ENCODE results near the gene SIK2.

DNA sequence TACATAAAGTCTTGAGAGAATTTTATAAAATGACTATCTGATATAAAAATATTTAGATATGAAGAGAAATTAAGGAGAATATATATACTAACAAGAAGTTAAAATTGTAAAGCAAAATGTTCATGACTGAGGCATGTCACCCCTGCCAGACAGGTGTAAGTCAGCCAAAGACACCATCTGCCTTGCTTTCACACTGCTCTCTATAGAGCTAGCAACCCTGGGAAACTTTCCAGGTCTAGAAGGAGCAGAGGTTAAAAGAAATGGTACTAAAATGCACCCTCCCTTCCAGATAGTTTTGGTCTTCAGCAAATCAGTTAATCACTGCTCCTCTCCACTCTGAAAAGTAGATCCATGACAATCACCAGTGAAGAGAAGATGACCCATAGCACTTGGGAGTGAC lies 147.4 kb downstream of the SIK2 start:
- TF ChIP-seq, protein P1, sequence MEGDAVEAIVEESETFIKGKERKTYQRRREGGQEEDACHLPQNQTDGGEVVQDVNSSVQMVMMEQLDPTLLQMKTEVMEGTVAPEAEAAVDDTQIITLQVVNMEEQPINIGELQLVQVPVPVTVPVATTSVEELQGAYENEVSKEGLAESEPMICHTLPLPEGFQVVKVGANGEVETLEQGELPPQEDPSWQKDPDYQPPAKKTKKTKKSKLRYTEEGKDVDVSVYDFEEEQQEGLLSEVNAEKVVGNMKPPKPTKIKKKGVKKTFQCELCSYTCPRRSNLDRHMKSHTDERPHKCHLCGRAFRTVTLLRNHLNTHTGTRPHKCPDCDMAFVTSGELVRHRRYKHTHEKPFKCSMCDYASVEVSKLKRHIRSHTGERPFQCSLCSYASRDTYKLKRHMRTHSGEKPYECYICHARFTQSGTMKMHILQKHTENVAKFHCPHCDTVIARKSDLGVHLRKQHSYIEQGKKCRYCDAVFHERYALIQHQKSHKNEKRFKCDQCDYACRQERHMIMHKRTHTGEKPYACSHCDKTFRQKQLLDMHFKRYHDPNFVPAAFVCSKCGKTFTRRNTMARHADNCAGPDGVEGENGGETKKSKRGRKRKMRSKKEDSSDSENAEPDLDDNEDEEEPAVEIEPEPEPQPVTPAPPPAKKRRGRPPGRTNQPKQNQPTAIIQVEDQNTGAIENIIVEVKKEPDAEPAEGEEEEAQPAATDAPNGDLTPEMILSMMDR (IDR thresholded peaks at IDR 0.05) = no peak
- no peak for TF ChIP-seq EZH2 (IDR thresholded peaks at IDR 0.05; ENCODE audit: borderline replicate concordance, insufficient read depth, low read depth, low read length, poor library complexity, severe bottlenecking)
